M059J (cell line): ENCODE results near the gene ARHGEF6. TPM values are rescaled to one million over a fixed set of nuclear protein-coding genes. Genes with fewer than 3 reads are reported as not detected.

Experiments used
- DNase-seq: peaks from one replicate; pipeline ENCODE4 v3.0.0-alpha.2; 2012; ENCODE audit warnings: low read depth
- total RNA-seq: library from RNA; depleted of rRNA; stranded (reverse); fragments of >200 nt; shearing (Covaris generic); gene quantifications from 2 replicates; pipeline ENCODE4 v1.2.3, GENCODE V29; 2014

Gene ARHGEF6
- total RNA-seq, 1 experiment from 2014 or later = 18.0 TPM

GRCh38 chrX:136691028-136691809 lies 89.5 kb downstream of the ARHGEF6 start:
- DNase-seq = peak; percentile 58

- DNase-seq = peak; percentile 11
Observed at GRCh38 chrX:136689436-136689835, 91.3 kb downstream of the ARHGEF6 start.

- DNase-seq = no peak
Observed at GRCh38 chrX:136687457-136687856, 93.3 kb downstream of the ARHGEF6 start.

- DNase-seq = no peak
Observed at GRCh38 chrX:136684120-136684519, 96.6 kb downstream of the ARHGEF6 start.

GRCh38 chrX:136679531-136679930 lies 101.2 kb downstream of the ARHGEF6 start:
- no peak for DNase-seq

GRCh38 chrX:136674270-136674985 lies 106.3 kb downstream of the ARHGEF6 start:
- no peak for DNase-seq

GRCh38 chrX:136671006-136671610 lies 109.6 kb downstream of the ARHGEF6 start:
- DNase-seq = no peak

- peak; percentile 37 for DNase-seq
Observed at GRCh38 chrX:136667446-136668168, 113.1 kb downstream of the ARHGEF6 start.

GRCh38 chrX:136666088-136666487 lies 114.6 kb downstream of the ARHGEF6 start:
- no peak for DNase-seq

GRCh38 chrX:136665258-136665900 lies 115.4 kb downstream of the ARHGEF6 start:
- no peak for DNase-seq

GRCh38 chrX:136662976-136663375 lies 117.8 kb downstream of the ARHGEF6 start:
- DNase-seq = no peak

GRCh38 chrX:136662104-136662503 lies 118.6 kb downstream of the ARHGEF6 start:
- no peak for DNase-seq

- no peak for DNase-seq
Observed at GRCh38 chrX:136660896-136661295, 119.8 kb downstream of the ARHGEF6 start.

GRCh38 chrX:136659174-136659573 lies 121.6 kb downstream of the ARHGEF6 start:
- no peak for DNase-seq

- DNase-seq = no peak
Observed at GRCh38 chrX:136658151-136658550, 122.6 kb downstream of the ARHGEF6 start.

- DNase-seq = no peak
Observed at GRCh38 chrX:136656361-136656964, 124.3 kb downstream of the ARHGEF6 start.

- DNase-seq = peak; percentile 47
Observed at GRCh38 chrX:136652822-136653723, 127.7 kb downstream of the ARHGEF6 start.

GRCh38 chrX:136650811-136651210 lies 129.9 kb downstream of the ARHGEF6 start:
- no peak for DNase-seq

GRCh38 chrX:136647677-136648360 lies 132.9 kb downstream of the ARHGEF6 start, which contains the start of gene CD40LG:
TSS of gene CD40LG (plus strand) at chrX:136648158. CDS start at chrX:136648249, 91 bp downstream.
- DNase-seq = no peak
